ENCODE data around the gene KIDINS220.

Gene KIDINS220

GRCh38 chr2:8806885-8807704, 30.3 kb downstream of the KIDINS220 start:
- FAIRE-seq = no peak
- TF ChIP-seq, protein P1, sequence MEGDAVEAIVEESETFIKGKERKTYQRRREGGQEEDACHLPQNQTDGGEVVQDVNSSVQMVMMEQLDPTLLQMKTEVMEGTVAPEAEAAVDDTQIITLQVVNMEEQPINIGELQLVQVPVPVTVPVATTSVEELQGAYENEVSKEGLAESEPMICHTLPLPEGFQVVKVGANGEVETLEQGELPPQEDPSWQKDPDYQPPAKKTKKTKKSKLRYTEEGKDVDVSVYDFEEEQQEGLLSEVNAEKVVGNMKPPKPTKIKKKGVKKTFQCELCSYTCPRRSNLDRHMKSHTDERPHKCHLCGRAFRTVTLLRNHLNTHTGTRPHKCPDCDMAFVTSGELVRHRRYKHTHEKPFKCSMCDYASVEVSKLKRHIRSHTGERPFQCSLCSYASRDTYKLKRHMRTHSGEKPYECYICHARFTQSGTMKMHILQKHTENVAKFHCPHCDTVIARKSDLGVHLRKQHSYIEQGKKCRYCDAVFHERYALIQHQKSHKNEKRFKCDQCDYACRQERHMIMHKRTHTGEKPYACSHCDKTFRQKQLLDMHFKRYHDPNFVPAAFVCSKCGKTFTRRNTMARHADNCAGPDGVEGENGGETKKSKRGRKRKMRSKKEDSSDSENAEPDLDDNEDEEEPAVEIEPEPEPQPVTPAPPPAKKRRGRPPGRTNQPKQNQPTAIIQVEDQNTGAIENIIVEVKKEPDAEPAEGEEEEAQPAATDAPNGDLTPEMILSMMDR (IDR thresholded peaks at IDR 0.05; ENCODE audit: insufficient read depth, missing control alignments) = no peak
- DNase-seq (ENCODE audit: insufficient read length, low spot score) = no peak

DNA sequence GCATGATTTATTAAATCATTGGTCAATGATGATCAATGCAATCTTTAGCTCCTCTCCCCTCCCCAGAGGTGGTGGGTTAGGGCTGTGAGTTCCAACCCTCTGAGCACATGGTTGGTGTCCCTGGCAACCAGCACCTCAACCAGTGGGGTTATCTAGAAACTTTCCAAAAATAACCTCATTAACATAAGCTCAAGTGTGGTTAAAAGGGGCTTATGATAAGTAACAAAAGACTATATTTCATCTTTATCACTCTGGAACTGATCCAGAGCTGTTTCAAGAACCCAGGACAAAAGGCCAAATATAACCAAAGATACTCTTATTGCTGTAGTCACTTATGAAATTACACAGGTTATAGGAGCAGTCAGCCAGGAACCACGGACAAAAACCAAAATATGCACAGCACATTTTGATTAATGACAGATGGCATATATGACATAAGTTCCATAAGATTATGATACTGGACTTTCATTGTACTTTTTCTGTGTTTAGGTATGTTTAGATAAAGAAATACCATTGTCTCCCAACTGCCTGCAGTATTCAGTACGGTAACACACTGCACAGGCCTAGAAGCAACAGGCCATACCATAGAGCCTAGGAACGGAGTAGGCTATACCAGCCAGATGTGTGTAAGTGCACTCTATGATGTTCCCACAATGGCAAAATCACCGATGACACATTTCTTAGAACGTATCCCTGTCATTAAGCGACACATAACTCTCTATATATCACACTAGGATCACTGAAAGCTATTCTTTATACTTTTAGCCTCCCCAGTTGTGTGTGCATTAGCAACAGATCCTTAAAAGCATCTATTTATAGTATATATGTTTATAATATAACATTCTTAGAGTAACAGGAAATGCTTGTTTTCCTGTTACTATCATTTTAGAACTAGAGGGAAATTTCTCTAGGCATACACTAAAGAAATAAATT, 31.9 kb downstream of the KIDINS220 start:
- DNase-seq (ENCODE audit: insufficient read length, low spot score) (no peak), FAIRE-seq (no peak)
- TF ChIP-seq, protein P1 (IDR thresholded peaks at IDR 0.05; ENCODE audit: insufficient read depth, missing control alignments) = no peak

DNA sequence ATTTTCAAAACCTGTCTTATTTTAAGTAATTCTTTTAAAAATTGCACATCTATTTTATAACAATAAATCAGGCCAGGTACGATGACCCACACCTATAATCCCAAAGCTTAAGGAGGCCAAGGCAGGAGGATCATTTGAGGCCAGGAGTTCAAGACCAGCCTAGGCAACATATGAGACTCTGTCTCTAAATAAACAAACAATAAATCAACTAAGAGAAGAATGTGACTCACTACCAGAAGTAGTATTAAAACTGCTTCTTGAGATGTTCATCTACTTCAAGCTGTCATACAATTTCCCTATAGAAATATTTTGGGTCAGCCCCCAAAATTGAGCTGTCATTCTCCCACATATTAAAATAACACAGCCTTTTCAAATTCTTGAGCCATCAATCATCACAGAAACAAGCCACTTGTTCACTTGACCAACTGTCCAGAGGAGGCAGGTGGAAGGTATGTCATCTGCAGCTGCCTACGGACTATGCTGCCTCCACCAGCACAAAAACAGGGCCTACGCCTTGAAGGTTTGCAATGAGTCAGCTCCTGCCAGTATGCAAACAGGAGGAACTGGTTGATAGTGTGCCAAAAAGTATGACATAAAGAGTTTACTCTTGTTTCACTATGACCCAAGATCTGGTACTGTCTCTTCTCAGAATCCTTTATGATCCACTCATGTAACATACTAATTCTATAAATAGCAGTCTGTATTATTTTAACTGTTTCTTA, 33.6 kb downstream of the KIDINS220 start:
- TF ChIP-seq, protein P1 (IDR thresholded peaks at IDR 0.05; ENCODE audit: insufficient read depth, missing control alignments) = no peak
- DNase-seq (ENCODE audit: insufficient read length, low spot score) (no peak), FAIRE-seq (no peak)

DNA sequence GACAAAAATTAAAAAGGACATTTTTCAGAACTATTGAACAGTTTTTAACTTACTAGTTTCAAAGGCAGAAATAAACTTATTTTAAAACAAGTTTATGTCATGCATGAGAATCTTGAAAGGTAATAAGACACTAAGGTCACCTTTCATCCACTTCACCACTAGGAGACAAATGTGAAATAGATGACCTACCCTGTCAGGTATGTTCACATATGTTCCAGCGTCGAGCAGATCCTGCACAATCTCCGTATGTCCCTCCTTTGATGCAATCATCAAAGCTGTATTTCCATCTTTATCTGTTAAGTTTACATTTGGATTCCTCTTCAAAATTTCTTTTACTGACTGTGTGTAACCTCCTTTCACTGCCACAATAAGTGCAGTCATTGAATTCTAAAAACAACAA, 34.7 kb downstream of the KIDINS220 start:
- DNase-seq (ENCODE audit: insufficient read length, low spot score) (no peak), FAIRE-seq (no peak)
- TF ChIP-seq, protein P1 (IDR thresholded peaks at IDR 0.05; ENCODE audit: insufficient read depth, missing control alignments) = no peak

DNA sequence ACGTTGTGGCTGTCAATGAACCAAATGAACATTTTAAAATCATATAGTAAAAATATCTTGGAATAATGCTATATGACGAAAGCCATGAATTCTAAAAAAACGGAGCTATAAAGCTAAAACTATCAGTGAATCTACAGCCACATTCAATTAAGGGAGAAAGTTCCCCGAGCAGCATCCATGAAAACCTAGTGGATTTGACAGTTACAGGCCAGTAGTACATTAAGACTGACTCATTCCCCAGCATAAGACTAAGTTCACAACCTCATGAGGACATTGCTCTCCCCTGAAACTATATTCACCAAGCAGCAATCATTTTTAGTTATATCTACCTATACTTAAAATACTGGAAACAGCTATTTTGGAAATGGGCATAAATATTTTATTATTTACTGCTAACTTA, 36.6 kb downstream of the KIDINS220 start:
- TF ChIP-seq, protein P1 (IDR thresholded peaks at IDR 0.05; ENCODE audit: insufficient read depth, missing control alignments) = no peak
- FAIRE-seq (no peak), DNase-seq (ENCODE audit: insufficient read length, low spot score) (no peak)

- TF ChIP-seq, protein P1 (IDR thresholded peaks at IDR 0.05; ENCODE audit: insufficient read depth, missing control alignments) = no peak
- no peak for DNase-seq (ENCODE audit: insufficient read length, low spot score)
- no peak for FAIRE-seq
These were observed 37.2 kb downstream of the KIDINS220 start for GRCh38 chr2:8800218-8800617.

Data from D721Med (cell line).